Vagina (tissue), 2 donors: Measurements from ENCODE around the gene R3HDM4.

Experiments
- POLR2AphosphoS5 ChIP-seq, 2 donors: sonication (generic); formaldehyde crosslinking; IDR thresholded peaks; one replicate each; pipeline ENCODE4 v1.9.0; 2017; ENCODE audit warnings: antibody characterized with exemption in 2 of 2, mild to moderate bottlenecking in 2 of 2, low read depth in 1 of 2; ENCODE audit not compliant: insufficient read depth in 1 of 2
- TF ChIP-seq, protein P1 (sequence below), 3 experiments: fragments of 450-650 bp in 2 of 3; fragments of 200-600 bp in 1 of 3; sonication (generic) in 1 of 3; IDR thresholded peaks; one replicate each; pipeline ENCODE4 v1.5.1; 2017 to 2019; ENCODE audit warnings: antibody characterized with exemption in 3 of 3, mild to moderate bottlenecking in 2 of 3, moderate library complexity in 2 of 3

DNA sequence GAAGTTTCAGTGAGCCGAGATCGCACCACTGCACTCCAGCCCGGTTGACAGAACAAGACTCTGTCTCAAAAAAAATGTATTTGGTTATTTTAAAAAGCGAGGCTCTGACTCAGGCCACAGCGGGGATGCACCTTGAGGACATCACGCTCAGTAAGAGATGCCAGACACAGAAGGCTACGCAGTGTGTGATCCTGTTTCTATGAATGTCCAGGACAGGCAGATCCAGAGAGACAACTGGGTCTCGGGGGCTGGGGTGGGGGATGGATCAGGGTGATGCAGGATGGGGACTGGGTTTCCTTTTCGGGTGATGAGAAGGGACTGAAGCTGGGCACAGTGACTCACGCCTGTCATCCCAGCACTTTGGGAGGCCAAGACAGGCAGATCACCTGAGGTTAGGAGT is 25.4 kb downstream of the R3HDM4 start:
- TF ChIP-seq, protein P1, sequence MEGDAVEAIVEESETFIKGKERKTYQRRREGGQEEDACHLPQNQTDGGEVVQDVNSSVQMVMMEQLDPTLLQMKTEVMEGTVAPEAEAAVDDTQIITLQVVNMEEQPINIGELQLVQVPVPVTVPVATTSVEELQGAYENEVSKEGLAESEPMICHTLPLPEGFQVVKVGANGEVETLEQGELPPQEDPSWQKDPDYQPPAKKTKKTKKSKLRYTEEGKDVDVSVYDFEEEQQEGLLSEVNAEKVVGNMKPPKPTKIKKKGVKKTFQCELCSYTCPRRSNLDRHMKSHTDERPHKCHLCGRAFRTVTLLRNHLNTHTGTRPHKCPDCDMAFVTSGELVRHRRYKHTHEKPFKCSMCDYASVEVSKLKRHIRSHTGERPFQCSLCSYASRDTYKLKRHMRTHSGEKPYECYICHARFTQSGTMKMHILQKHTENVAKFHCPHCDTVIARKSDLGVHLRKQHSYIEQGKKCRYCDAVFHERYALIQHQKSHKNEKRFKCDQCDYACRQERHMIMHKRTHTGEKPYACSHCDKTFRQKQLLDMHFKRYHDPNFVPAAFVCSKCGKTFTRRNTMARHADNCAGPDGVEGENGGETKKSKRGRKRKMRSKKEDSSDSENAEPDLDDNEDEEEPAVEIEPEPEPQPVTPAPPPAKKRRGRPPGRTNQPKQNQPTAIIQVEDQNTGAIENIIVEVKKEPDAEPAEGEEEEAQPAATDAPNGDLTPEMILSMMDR (IDR thresholded peaks at IDR 0.05) = no peak
- no peak for TF ChIP-seq POLR2AphosphoS5 (IDR thresholded peaks at IDR 0.05; ENCODE audit: insufficient read depth in 1 of 2, low read depth in 1 of 2)
